HG02642 (cell line): Measurements from ENCODE around the gene FAM50A.
"Not testable (repeated sequence)": the region's sequence is repeated elsewhere in the genome, so short reads cannot be mapped to it uniquely, and the experiment has no call there.

Experiments used
- ATAC-seq: cut with Tn5 transposase; IDR thresholded peaks from one replicate; pipeline ENCODE4 v1.9.1; 2021; ENCODE audit warnings: mild to moderate bottlenecking; ENCODE audit not compliant: unreplicated experiment, poor library complexity

The FAM50A gene, protein sequence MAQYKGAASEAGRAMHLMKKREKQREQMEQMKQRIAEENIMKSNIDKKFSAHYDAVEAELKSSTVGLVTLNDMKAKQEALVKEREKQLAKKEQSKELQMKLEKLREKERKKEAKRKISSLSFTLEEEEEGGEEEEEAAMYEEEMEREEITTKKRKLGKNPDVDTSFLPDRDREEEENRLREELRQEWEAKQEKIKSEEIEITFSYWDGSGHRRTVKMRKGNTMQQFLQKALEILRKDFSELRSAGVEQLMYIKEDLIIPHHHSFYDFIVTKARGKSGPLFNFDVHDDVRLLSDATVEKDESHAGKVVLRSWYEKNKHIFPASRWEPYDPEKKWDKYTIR

DNA sequence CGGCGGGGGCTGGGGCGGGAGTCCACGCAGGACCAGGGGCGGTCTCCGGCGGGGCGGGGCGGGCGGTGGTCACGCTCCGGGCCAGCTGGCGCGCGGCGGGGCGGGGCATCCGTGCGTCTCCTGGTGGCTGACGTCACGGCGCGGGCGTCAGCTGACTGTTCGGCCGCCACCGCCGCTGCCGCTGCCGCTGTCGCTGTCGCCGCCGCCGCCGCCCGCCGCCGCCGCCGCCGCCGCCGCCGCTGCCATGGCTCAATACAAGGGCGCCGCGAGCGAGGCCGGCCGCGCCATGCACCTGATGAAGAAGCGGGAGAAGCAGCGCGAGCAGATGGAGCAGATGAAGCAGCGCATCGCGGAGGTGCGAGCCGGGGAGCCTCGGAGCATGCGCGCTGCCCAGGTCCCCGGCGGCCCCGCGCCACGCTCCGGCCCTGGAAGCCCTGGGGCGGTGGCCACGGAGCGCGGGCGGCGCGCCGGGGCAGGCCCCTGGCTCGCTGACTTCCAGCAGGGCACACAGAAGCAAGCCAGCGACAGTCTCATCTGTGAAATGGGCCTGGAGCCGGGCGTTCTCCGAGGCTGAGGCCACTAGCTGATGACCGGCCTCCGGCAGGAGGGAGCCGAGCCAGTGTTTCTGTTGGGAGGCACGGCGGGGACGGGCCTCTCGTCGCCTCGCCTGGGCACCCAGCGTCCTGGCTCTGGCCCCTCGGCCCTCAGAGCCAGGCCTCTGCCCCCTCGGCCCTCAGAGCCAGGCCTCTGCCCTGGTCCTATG lies at the start of gene FAM50A:
TSS of gene FAM50A (plus strand) at position 150 of the 763 bp plus-strand sequence. CDS start at position 245, 95 bp downstream.
- ATAC-seq, result peak; percentile 65

DNA sequence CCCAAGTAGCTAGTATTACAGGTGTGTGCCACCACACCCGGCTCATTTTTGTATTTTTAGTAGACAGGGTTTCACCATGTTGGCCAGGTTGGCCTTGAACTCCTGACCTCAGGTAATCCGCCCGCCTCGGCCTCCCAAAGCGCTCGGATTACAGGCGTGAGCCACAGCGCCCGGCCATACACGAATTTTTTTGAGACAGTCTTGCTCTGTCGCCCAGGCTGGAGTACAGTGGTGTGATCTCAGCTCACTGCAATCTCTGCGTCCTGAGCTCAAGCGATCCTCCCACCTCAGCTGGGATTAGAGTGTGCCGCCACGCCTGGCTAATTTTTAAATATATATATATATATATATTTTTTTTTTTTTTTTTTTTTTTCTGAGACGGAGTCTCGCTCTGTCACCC lies 47.6 kb upstream of the FAM50A start:
- not testable (repeated sequence) for ATAC-seq

DNA sequence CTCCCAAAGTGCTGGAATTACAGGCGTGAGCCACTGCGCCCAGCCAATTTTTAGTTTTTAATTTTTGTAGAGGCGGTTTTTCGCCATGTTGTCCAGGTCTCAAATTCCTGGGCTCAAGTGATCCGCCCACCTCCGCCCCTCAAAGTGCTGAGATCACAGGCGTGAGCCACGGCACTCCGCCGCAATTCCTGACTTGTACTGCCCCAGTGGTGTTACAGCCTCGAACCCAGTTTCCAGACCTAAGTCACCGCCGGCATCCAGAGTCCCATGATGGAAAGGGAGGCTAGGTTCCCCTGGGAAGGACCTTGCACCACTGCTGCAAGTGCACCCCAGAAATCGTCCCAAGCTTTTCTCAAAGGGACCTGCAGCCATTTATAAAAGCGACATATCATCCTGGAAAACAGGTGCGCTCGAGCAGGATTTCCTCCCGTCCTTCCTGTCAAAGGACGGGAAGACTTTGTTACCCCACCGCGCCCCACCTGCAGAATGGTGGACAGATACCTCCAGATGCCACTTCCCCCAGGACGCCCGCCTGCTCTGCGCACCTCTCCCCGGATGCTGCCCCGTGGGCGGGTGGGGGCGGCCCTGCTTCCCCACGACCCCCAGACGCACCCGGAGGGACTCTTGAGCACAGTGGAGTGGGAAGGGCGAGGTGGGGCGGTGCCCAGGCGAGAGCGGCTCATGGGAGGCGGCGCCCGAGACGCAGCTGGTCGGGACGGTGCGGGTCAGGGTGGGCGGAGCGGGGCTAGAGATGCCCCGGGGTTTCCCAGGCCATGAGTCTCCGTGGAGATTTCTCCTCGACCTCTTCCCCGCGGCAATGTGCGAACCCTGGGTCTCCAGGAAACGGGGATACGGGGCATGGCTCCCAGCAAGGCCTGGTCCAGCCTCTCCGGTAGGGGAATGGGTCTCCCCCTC lies 46.7 kb upstream of the FAM50A start:
- peak; percentile 59 for ATAC-seq

DNA sequence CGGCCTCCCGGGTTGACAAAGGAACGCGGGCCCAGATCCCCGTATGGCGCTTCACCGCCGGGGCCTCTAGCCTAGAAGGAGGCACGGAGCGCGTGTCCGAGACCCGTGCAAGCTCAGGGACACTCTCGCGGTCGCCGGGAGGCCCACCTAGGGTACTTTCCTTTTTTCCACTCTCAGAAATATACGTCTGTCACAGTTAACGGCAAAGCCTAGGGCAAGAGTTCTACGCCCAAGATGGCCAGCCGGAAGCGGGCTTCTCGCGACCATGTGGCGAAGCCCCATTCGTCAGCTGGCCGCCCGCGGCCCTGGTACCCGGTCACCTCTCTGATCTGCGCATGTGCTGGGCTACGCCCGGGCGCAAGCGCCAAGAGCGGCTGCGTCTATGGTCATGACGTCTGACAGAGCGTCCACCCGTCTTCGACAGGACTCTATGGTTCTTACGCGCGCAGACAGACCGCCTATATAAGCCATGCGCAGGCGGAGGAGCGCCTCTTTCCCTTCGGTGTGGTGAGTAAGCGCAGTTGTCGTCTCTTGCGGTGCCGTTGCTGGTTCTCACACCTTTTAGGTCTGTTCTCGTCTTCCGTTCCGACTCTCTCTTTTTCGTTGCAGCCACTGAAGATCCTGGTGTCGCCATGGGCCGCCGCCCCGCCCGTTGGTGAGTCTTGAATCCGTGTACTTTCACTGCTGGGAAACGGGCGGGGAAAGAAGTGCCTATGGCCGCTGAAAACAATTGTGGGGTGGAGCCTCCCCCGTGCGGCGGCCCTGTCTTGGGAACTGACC lies 45.9 kb upstream of the FAM50A start, which contains the start of gene RPL10:
TSS of gene RPL10 (plus strand) at position 490 of the 780 bp plus-strand sequence. CDS start at position 633, 143 bp downstream.
- ATAC-seq, result peak; percentile 82

DNA sequence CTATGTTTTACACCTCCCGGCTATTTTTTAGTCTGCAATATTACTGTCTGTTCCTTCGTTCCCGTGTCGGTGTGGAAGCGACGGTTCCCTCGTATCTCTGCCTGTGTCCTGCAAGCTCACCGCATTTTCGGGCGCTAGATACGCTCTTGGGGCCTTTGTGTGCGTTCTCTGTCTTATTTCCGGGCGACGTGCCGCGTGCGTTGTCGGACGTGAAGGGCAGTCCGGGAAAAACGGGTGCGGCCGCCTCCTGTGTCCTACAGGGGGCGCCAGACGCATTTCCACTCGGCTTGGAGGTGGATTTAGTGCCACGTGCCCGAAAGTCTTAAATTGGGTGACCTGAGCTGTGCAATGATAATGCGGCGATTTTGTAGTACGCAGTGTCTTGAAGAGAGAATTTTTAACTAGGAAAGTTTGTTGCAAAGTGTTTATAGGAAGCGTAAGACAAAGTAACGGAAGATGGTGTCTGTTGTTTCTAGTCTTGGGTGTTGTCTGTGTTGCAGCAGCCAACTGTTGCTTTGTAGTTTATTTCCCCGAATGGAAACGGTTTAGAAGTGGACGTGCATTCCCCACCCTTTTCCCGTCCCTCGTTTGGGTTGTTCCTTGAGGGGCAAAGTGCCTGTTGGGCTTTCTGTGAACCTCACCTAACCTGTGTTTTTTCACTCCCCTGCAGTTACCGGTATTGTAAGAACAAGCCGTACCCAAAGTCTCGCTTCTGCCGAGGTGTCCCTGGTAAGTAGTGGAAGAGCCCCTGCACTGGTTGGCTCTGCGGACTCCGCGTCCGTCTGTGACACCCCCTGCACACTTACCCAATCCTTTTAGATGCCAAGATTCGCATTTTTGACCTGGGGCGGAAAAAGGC lies 45.0 kb upstream of the FAM50A start:
- peak; percentile 33 for ATAC-seq

DNA sequence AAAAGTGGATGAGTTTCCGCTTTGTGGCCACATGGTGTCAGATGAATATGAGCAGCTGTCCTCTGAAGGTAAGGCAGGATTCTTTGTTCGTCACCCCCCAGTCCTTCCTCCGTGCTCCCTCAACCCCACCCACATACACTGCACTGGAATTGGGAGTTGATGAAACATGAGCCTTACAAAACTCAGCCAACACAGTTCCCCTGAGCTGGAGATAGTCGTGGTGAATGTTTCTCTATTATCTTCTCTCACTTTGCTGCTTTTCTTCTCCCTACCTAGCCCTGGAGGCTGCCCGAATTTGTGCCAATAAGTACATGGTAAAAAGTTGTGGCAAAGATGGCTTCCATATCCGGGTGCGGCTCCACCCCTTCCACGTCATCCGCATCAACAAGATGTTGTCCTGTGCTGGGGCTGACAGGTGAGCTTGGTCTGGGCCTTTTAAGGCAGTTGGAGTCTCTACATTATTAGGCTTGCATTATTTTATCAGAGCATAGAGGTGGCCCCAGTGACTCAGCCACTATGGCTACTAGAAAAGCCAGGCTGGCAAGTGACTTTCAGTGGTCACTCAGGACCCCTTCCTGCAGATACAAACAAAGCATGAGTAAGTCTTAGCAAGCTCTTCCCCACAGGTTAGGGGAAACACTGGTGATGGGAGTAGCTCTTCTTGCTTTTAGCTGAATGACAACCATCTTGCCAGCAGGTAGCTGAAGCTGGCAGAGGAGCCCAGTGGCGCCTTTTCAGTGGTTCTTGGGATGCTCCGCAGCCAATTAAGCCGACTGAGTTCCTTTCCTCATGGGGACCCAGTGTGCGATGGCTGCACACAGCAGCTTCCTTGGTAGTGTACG lies 44.2 kb upstream of the FAM50A start:
- ATAC-seq, result no peak

DNA sequence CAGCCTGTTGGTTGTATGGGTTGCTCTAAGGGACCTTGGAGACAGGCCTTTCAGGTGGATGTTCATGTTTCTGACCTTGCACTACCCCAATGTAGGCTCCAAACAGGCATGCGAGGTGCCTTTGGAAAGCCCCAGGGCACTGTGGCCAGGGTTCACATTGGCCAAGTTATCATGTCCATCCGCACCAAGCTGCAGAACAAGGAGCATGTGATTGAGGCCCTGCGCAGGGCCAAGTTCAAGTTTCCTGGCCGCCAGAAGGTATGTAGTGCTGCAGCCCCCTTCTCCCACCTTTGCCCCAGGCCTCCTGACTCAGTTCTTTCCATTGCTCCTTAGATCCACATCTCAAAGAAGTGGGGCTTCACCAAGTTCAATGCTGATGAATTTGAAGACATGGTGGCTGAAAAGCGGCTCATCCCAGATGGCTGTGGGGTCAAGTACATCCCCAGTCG lies 43.5 kb upstream of the FAM50A start:
- ATAC-seq, result not testable (repeated sequence)

DNA sequence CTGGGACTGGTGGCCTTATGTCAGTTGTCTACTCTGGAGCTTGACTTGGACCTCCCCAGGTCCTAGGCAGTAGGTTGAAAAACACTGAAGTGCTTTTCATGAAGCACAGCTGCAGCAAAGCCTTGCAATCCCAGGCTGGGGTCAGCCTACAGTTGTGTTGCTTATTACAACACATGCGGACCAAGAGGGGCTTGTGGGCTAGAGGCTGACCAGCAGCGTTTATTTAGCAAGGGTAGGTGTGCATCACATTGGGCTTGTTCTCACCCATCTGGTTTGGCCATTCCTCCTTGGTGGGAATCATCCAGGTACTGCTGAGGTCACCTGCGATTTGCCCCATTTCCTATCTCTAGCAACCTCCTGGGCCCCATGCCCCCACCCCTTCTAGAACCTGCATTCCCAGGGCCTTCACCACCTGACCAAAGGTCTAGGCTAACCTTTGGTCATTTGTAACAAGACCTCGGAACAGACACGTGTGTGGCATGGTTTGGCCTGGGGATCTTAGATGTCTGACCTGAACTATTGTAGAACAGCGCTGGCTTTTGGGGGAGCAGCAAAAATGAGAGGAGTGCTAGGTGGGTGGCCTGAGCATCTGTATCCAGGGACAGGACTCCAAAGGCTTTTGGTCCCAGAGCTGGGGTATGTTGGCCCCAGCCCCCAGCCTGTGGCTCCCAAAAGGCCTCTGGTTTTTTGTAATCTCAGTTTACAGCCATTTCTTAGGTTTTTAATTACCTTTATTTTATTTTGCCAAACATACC lies 42.7 kb upstream of the FAM50A start:
- ATAC-seq, result no peak

DNA sequence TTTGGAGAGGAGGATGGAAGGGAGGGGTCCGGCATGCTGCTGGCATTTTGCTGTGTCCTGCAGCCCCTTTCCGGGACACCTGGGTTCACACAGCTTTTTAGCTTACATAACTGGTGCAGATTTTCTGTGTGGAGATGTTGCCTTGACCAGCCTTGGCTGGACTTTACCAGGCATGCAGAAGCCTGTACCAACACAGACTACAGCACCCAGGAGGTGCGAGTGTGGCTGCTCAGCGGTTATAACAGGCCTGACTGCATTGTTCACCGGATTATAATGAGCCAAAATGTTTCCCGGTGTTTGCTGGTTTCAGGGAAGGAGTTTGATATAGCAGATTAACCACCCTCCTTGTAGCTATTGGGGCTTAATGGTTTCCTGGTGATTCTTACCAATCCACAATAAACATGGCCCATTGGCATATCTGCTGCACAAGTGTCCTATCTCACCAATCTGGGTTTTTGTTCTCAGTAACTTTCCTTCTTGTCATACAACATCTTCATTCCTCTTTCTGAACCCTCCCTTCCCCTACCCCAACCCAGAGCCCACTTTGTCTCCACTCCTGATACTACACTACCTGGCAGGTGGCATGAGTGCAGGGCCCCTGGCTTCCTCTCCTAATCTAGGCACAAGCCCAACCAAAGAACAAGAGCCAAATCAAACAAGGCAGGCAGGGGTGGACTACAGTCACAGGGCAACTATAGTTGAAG lies 41.9 kb upstream of the FAM50A start:
- ATAC-seq, result no peak

DNA sequence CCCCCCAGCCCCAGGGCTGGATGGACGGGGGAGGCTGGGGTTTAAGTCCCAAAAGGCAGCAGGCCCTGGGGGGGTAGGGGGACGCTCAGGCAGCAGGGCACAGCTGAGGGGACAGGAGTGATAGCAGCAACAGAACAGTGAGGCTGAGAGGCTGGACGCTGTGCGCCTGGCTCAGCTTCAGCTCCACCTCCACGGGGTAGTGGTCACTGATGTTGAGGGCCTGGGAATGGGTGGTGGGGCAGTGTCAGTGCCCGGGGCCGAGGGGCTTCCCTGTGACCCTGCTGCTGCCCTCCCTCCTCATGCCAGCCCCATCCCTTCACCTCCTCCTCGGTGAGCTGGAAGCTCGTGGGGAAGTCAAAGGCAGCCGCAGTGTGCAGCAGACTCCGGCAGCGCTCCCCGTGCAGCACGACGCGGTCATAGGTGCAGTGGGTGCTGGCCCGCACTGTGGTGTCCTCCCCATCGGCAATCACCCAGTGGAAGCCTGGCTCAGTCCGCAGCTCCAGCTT lies 41.3 kb upstream of the FAM50A start:
- ATAC-seq, result no peak

DNA sequence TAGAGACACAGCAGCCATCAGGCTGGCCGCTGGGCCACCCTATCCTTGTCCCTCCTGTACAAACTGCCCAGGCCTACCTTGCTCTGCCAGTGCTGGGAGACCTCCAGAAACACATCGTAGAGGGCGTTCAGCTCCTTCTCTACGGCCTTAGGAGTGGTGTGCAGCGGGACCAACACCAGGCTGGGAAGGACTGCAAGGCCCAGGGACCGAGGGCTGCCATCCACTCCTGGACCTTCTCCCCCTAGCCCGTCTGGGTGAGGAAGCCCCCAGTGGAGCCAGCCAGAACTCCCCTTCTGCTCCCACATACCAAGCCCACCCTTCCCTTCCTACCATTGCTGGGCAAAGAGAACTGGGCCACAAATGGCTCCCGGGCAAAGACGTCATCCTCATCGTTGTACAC lies 40.7 kb upstream of the FAM50A start:
- no peak for ATAC-seq

DNA sequence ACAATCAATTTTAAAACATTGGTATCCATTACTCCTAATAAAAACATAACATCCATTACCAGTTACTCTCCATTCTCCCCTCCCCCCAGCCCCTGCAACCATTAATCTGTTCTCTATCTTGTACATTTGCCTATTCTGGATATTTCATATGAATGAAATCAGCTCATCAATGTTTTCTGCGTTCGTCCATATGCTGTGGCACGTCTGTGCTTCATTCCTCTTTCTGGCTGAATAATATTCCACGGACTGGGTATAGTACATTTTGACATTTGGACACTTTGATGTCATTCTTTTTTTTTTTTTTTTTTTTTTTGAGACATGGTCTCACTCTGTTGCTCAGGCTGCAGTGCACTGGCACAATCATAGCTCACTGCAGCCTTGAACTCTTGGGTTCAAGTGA lies 40.1 kb upstream of the FAM50A start:
- ATAC-seq, result no peak

DNA sequence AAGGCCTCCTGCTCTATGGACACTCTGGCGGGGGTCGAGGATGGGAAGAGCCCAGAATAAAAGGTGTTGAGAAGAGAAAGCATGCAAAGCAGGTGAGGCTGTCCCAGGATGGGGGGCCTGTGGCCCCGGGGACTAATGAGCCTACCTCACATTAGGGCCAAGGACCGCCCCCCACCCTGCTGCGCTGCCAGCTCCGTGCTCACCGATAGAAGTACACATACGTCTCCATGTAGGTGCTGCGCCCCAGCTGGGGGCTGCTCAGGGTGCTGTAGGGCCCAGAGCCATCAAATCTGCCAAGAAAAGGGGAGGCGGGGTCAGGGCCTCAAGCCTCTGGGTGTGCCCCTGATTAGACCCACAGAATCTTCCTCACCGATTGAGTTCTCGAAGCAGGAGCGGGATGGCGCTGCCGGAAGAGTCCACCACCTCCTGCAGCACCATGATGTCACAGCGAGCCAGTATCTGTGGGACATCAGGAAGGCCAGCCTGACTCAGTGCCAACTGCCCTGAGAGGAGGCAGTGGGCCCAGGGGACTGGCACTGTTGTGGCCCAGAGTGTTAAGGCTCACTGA lies 39.2 kb upstream of the FAM50A start:
- ATAC-seq, result no peak

DNA sequence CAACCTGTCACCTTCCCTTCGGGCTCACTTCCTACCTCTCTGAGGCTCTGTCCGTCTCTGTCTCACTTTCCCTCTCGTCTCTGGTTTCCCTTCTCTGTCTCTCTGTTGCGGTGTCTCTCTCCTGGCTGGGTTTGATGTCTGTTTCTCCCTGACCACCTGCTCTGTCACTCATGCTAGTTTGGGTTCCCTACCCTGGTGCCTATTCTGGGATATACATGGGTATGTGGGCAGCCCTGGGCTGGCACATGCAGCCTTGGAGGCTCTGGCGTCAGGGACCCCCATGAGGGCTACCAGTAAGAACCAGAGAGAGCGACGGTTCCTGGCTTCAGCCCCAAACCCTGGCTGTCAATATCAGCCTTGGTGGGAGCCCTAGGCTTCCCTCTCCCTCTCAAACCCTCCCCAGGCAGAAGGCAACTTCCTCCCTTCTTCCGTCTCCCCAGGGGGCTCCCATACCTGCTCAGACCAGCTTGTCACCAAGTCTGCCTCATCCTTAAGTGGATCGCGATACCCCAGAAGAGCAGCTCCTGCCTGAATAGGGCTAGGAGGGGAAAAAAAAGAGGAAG lies 35.2 kb upstream of the FAM50A start:
- peak; percentile 9 for ATAC-seq

DNA sequence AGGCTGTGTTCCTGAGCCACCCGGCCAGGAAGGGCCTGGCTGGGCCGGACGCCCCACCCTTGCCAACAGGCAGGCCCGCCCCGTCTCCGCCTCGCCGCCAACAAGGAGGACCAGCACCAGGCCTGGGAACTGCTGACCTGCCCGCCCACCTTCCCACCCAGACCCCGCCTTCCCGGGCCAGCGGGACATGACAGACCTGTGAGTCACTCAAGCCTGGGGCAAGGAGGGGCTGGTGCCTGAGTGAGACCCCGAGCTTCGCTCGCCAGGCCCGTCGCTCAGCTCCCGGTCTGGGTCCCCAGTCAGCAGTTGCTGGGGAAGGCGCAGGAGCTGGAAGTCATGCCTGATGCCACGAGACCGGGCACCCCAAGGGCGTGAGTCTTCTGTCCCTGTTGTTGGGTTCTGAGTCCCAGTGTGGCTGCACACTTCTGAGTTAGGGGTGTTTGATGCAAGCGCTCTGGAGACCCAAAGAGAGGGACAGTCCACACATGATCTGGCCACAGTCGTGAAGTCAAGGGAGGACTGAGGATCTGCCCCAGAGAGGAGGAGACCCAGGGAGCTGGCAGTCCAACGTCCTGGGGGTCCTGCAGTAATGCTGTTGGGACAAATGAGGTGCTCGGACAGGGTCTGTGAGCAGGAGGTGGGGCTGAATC lies 34.6 kb upstream of the FAM50A start, which contains the start of gene DNASE1L1:
TSS of gene DNASE1L1 (minus strand) at position 33 of the 650 bp plus-strand sequence. CDS start 3,686 bp downstream, outside the sequence.
- peak; percentile 50 for ATAC-seq
